IMR-90 (cell line): ENCODE measurements around the gene TPP2. TPM values are rescaled to one million over a fixed set of nuclear protein-coding genes. Genes with fewer than 3 reads are reported as not detected.

ENCODE experiments used
- ATAC-seq: fragments of 200-7000 bp; cut with Tn5 transposase; 2 replicates; pipeline ENCODE4 v1.9.1; 2020; ENCODE audit warnings: low read depth, mild to moderate bottlenecking, moderate library complexity
- BruUV-seq: library from RNA; stranded (reverse); fragments of 400-500 nt; replicated peaks from 2 replicates; lab custom pipeline; 2021; lab: Mats Ljungman, UMichigan
- CTCF ChIA-PET: fragments of 300-600 bp; formaldehyde crosslinking; extraction: SDS; loops from one replicate; lab custom pipeline; 2021; ENCODE audit warnings: antibody characterized with exemption; lab: Yijun Ruan, JAX
- POLR2A ChIA-PET: fragments of 300-600 bp; sonication (Branson Sonifier 250); formaldehyde crosslinking; loops from one replicate; lab custom pipeline; 2022; ENCODE audit warnings: antibody characterized with exemption; ENCODE audit not compliant: unreplicated experiment; lab: Charles Lee
- DNase-seq: peaks from one replicate; pipeline ENCODE4 v3.0.0; 2013
- H2AFZ ChIP-seq: replicated peaks from 2 replicates; pipeline ENCODE3; 2013; ENCODE audit warnings: low read length, mild to moderate bottlenecking; ENCODE audit not compliant: poor library complexity
- H2AK5ac ChIP-seq: 2 replicates; pipeline ENCODE4 v1.6.1; 2013; ENCODE audit warnings: low read depth, low read length, inconsistent platforms
- H2AK9ac ChIP-seq: replicated peaks from 2 replicates; pipeline ENCODE3; 2013; ENCODE audit warnings: mild to moderate bottlenecking, low read depth, low read length, moderate library complexity; ENCODE audit not compliant: poor library complexity
- H2BK120ac ChIP-seq: 2 replicates; pipeline ENCODE4 v1.6.1; 2013; ENCODE audit warnings: low read depth, low read length, inconsistent platforms
- H2BK15ac ChIP-seq: 3 replicates; pipeline ENCODE4 v1.6.1; 2013; ENCODE audit warnings: low read depth, low read length, inconsistent platforms
- H2BK20ac ChIP-seq: 2 replicates; pipeline ENCODE4 v1.6.1; 2013; ENCODE audit warnings: low read depth, mild to moderate bottlenecking, inconsistent platforms, low read length, moderate library complexity
- H2BK5ac ChIP-seq: 2 replicates; pipeline ENCODE4 v1.6.1; 2013; ENCODE audit warnings: mild to moderate bottlenecking, low read depth, low read length, inconsistent platforms; ENCODE audit not compliant: poor library complexity, severe bottlenecking
- H3K14ac ChIP-seq: replicated peaks from 2 replicates; pipeline ENCODE4 v1.6.1; 2013; ENCODE audit warnings: low read depth, low read length, inconsistent platforms
- H3K18ac ChIP-seq: 2 replicates; pipeline ENCODE4 v1.6.1; 2013; ENCODE audit warnings: low read depth, low read length, control low read depth
- H3K23ac ChIP-seq: 2 replicates; pipeline ENCODE4 v1.6.1; 2013; ENCODE audit warnings: low read depth, low read length, inconsistent platforms
- H3K27ac ChIP-seq: 2 replicates; pipeline ENCODE4 v1.5.1; 2013; ENCODE audit warnings: mild to moderate bottlenecking, control low read depth, low read length; ENCODE audit not compliant: insufficient read depth
- H3K27me3 ChIP-seq: 2 replicates; pipeline ENCODE4 v1.6.1; 2013; ENCODE audit warnings: low read length; ENCODE audit not compliant: control insufficient read depth, insufficient read depth
- H3K36me3 ChIP-seq: 2 replicates; pipeline ENCODE4 v1.6.1; 2013; ENCODE audit warnings: low read length, mixed read lengths; ENCODE audit not compliant: control insufficient read depth, insufficient read depth
- H3K4ac ChIP-seq: 2 replicates; pipeline ENCODE4 v1.6.1; 2013; ENCODE audit warnings: low read depth, low read length, inconsistent platforms
- H3K4me1 ChIP-seq: 2 replicates; pipeline ENCODE4 v1.6.1; 2013; ENCODE audit warnings: low read length, mixed read lengths; ENCODE audit not compliant: control insufficient read depth, insufficient read depth
- H3K4me2 ChIP-seq: 2 replicates; pipeline ENCODE4 v1.6.1; 2013; ENCODE audit warnings: low read depth, mild to moderate bottlenecking, control low read depth, low read length, moderate library complexity
- H3K4me3 ChIP-seq: 2 replicates; pipeline ENCODE4 v1.5.1; 2013; ENCODE audit warnings: low read depth, mild to moderate bottlenecking, control low read depth, low read length, moderate library complexity; ENCODE audit not compliant: insufficient read depth
- H3K56ac ChIP-seq: 2 replicates; pipeline ENCODE4 v1.6.1; 2013; ENCODE audit warnings: low read length, inconsistent platforms; ENCODE audit not compliant: insufficient read depth; ENCODE audit errors: extremely low read depth
- H3K79me1 ChIP-seq, 2 experiments: 2 replicates each; pipeline ENCODE4 v1.6.1; 2013; ENCODE audit warnings: low read length in 2 of 2, inconsistent platforms in 1 of 2, low read depth in 1 of 2
- H3K9ac ChIP-seq: 2 replicates; pipeline ENCODE4 v1.6.1; 2013; ENCODE audit warnings: low read depth, low read length, control low read depth
- H3K9me1 ChIP-seq: 2 replicates; pipeline ENCODE4 v1.6.1; 2013; ENCODE audit warnings: low read length, inconsistent platforms; ENCODE audit not compliant: insufficient read depth
- H3K9me3 ChIP-seq: 2 replicates; pipeline ENCODE4 v1.6.1; 2013; ENCODE audit warnings: low read length; ENCODE audit not compliant: control insufficient read depth, insufficient read depth
- H4K20me1 ChIP-seq: 2 replicates; pipeline ENCODE4 v1.6.1; 2013; ENCODE audit warnings: low read length, inconsistent platforms; ENCODE audit not compliant: insufficient read depth
- H4K5ac ChIP-seq: 2 replicates; pipeline ENCODE4 v1.6.1; 2013; ENCODE audit warnings: mild to moderate bottlenecking, low read depth, low read length, control low read depth
- H4K8ac ChIP-seq, 2 experiments: 2 replicates each; pipeline ENCODE4 v1.6.1; 2013; ENCODE audit warnings: low read depth in 2 of 2, low read length in 2 of 2, control low read depth in 1 of 2, inconsistent platforms in 1 of 2
- H4K91ac ChIP-seq: 2 replicates; pipeline ENCODE4 v1.6.1; 2013; ENCODE audit warnings: low read depth, low read length, inconsistent platforms; ENCODE audit not compliant: insufficient read depth
- BHLHE40 ChIP-seq: fragments of 150-350 bp; IDR thresholded peaks from 2 replicates; pipeline ENCODE4 v1.6.1; 2016; ENCODE audit warnings: mild to moderate bottlenecking, low read depth, low read length
- CEBPB ChIP-seq: IDR thresholded peaks from 2 replicates; pipeline ENCODE4 v1.6.1; 2012; ENCODE audit warnings: low read depth, low read length, improper control_type of control experiment
- ELK1 ChIP-seq: fragments of 150-350 bp; IDR thresholded peaks from 2 replicates; pipeline ENCODE4 v1.6.1; 2016; ENCODE audit warnings: low read depth, mild to moderate bottlenecking, low read length, moderate library complexity, borderline replicate concordance
- FOS ChIP-seq: fragments of 150-350 bp; IDR thresholded peaks from 2 replicates; pipeline ENCODE4 v1.6.1; 2016; ENCODE audit warnings: low read depth, low read length
- POLR2A ChIP-seq: IDR thresholded peaks from 2 replicates; pipeline ENCODE4 v1.6.1; 2012; ENCODE audit warnings: mild to moderate bottlenecking, low read depth, low read length
- RCOR1 ChIP-seq: IDR thresholded peaks from 2 replicates; pipeline ENCODE4 v1.6.1; 2012; ENCODE audit warnings: mild to moderate bottlenecking, low read length, improper control_type of control experiment; ENCODE audit not compliant: insufficient replicate concordance
- WGBS, 2 experiments: methylation state at CpG; one replicate each; pipeline versions ENCODE4 v1.1.5 to v1.1.7; 2013; ENCODE audit warnings: missing lambda C conversion rate in 2 of 2; ENCODE audit not compliant: insufficient read length in 1 of 2; ENCODE audit errors: extremely low coverage in 2 of 2; 5-methylcytosine and 5-hydroxymethylcytosine counted together
- dilution Hi-C: fragments of 300-500 bp; cut with HindIII; formaldehyde crosslinking; loops from one replicate; pipeline ENCODE4 v1.14.3; 2018; ENCODE audit warnings: low sequenced_read_pairs; ENCODE audit not compliant: unreplicated experiment
- in situ Hi-C: fragments of 300-500 bp; cut with MboI; formaldehyde crosslinking; loops from 3 replicates; pipeline ENCODE4 v1.14.3; 2019; ENCODE audit warnings: low sequenced_read_pairs, inconsistent platforms, mixed read lengths
- intact Hi-C: fragments of 100-400 bp; cut with micrococcal nuclease; formaldehyde crosslinking; loops from 2 replicates; pipeline ENCODE4 v1.10.0; 2022
- polyA plus RNA-seq, 3 experiments: library from polyadenylated mRNA; depleted of rRNA; stranded (reverse); fragments of >200 nt; gene quantifications; 2 replicates each; pipeline ENCODE4 v1.2.3, GENCODE V29; 2012; ENCODE audit warnings: low replicate concordance in 1 of 3
- total RNA-seq: library from RNA; depleted of rRNA; stranded (reverse); fragments of >200 nt; gene quantifications from 2 replicates; pipeline ENCODE4 v1.2.3, GENCODE V29; 2012

The TPP2 gene
- total and polyA plus RNA-seq, 2 of the 4 experiments (the other 2 are of a cell fraction), result 27.6 to 52.9 TPM

- Histone ChIP-seq H3K56ac (no peak overlapping the region), H3K36me3 (no peaks in the 10 kb centered on the region), H3K9me1 (no peaks in the 10 kb centered on the region), H3K23ac (no peak overlapping the region), H2AK9ac (no peak overlapping the region), H3K18ac (no peak overlapping the region), H3K27ac (no peak overlapping the region), H3K14ac (no peak overlapping the region), H4K91ac (no peak overlapping the region), H2AK5ac (no peak overlapping the region), H3K4me3 (no peak overlapping the region), H2BK120ac (no peak overlapping the region), H2BK15ac (no peak overlapping the region), H2BK20ac (no peak overlapping the region), H4K8ac (no peak overlapping the region), H4K20me1 (no peaks in the 10 kb centered on the region), H4K5ac (no peak overlapping the region), H3K79me1 (no peaks in the 10 kb centered on the region), H3K4me1 (peaks cover 2% of the 10 kb centered on the region; the same call in 1 of the 2 replicates), H2AFZ (no peak overlapping the region), H3K27me3 (peaks cover 13% of the 10 kb centered on the region), H3K9ac (no peak overlapping the region), H3K4me2 (no peak overlapping the region), H3K4ac (no peak overlapping the region), H3K9me3 (0 out of 2 replicates have a peak, but pooled peaks cover 3% of the 10 kb centered on the region), H2BK5ac (no peak overlapping the region)
- DNase-seq, result no peak
- intact Hi-C loops (loop anchor here (5.0 kb wide), 1 partner anchor 68 kb away; the partner anchor contains the start of gene TEX30), in situ Hi-C loops (no loop called here), dilution Hi-C loops (no loop called here)
- TF ChIP-seq BHLHE40, result no peak
- no peak for TF ChIP-seq ELK1
- TF ChIP-seq FOS, result no peak
- no peak for TF ChIP-seq POLR2A
- TF ChIP-seq RCOR1, result no peak
- TF ChIP-seq CEBPB, result no peak; the same call in 1 of the 2 replicates
- ChIA-PET CTCF (interaction anchor here (0.6 to 0.7 kb wide), 2 partner anchors 17 to 19 kb away, joined by 3 read pairs; no protein-coding TSS in a partner anchor), POLR2A (no interaction called here)
- ATAC-seq, result no peak
- no TSS peak for BruUV-seq
- WGBS, 2 experiments, result no CpG with 5 or more reads among the region's 6 CpGs
Observed at GRCh38 chr13:102704238-102705058, 107.7 kb downstream of the TPP2 start.
